Measurements from ENCODE around the gene PGAP6. TPM values are rescaled to one million over a fixed set of nuclear protein-coding genes. Genes with fewer than 3 reads are reported as not detected.
A peak's percentile ranks its signal among the peaks of the same experiment; 100 is the strongest.

The PGAP6 gene
- total and polyA plus RNA-seq, 9 of the 15 experiments (the other 6 are each of a cell fraction or from before 2014, with no cell fraction given) = 0.45 to 50.2 (median 39.3) TPM

DNA sequence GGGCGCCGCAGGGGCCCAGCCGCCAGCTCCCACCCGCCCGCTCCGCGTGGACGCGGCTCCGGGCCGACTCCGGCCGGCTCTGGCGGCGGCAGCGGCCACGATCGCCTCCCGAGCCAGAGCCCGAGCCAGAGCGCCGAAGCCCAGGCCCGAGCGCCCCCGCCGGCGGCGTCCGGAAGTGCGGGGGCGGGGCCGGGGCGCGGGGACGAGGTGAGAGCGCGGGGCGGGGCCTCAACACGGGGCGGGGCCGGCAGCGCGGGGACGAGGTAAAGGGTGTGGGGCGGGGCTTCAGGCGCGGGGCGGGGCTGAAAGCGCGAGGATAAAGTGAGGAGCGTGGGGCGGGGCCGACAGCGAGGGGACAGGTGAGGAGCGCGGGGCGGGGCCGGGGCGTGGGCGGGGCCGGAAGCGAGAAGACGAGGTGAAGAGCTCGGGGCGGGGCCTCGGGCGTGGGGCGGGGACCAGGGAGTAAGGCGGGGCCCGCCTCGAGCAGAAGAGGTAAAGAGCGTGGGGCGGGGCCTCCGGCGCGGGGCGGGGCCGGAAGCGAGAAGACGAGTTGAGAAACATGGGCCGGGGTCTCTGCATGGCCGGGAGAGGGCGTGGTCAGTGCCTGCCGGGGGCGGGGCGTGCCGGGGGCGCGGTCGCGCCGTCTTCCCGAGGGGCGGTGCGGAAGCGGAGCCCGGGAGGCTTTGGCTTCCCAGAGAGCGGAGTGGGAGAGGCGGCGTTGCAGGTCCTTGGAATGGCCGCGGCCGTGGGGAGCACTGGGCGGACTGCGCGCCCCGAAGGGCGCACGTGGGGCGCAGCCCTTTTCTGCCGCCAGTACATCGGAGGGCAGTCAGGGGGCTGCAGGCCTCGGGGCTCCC, 29.0 kb downstream of the PGAP6 start, which contains the start of gene AXIN1 (continued):
- TF ChIP-seq, protein P1, sequence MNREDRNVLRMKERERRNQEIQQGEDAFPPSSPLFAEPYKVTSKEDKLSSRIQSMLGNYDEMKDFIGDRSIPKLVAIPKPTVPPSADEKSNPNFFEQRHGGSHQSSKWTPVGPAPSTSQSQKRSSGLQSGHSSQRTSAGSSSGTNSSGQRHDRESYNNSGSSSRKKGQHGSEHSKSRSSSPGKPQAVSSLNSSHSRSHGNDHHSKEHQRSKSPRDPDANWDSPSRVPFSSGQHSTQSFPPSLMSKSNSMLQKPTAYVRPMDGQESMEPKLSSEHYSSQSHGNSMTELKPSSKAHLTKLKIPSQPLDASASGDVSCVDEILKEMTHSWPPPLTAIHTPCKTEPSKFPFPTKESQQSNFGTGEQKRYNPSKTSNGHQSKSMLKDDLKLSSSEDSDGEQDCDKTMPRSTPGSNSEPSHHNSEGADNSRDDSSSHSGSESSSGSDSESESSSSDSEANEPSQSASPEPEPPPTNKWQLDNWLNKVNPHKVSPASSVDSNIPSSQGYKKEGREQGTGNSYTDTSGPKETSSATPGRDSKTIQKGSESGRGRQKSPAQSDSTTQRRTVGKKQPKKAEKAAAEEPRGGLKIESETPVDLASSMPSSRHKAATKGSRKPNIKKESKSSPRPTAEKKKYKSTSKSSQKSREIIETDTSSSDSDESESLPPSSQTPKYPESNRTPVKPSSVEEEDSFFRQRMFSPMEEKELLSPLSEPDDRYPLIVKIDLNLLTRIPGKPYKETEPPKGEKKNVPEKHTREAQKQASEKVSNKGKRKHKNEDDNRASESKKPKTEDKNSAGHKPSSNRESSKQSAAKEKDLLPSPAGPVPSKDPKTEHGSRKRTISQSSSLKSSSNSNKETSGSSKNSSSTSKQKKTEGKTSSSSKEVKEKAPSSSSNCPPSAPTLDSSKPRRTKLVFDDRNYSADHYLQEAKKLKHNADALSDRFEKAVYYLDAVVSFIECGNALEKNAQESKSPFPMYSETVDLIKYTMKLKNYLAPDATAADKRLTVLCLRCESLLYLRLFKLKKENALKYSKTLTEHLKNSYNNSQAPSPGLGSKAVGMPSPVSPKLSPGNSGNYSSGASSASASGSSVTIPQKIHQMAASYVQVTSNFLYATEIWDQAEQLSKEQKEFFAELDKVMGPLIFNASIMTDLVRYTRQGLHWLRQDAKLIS (CRISPR knock-in tag; IDR thresholded peaks at IDR 0.05) = no peak
- TF ChIP-seq NFRKB (IDR thresholded peaks at IDR 0.05; ENCODE audit: low read depth) (no peak), ARID1B (IDR thresholded peaks at IDR 0.05) (no peak; the same call in 1 of the 2 replicates), SMARCE1 (IDR thresholded peaks at IDR 0.05) (no peak), MCM7 (IDR thresholded peaks at IDR 0.05) (no peak), BRD4 (IDR thresholded peaks at IDR 0.05) (no peak), POLR2G (IDR thresholded peaks at IDR 0.05; ENCODE audit: low read depth, low read length) (peak; percentile 75), POLR2B (IDR thresholded peaks at IDR 0.05; ENCODE audit: low read depth, partially characterized antibody) (peak; percentile 43), SIX5 (IDR thresholded peaks at IDR 0.05; ENCODE audit: borderline replicate concordance in 1 of 2, insufficient read depth in 1 of 2, low read depth in 1 of 2, low read length in 2 of 2) (no peak), ZNF785 (CRISPR knock-in tag; IDR thresholded peaks at IDR 0.05) (no peak), ZNF124 (CRISPR knock-in tag; IDR thresholded peaks at IDR 0.05) (no peak), SMAD2 (IDR thresholded peaks at IDR 0.05; ENCODE audit: low read depth, low read length) (no peak), CREM (IDR thresholded peaks at IDR 0.05; ENCODE audit: low read depth) (0 out of 2 replicates have a peak, but pooled peaks have one; percentile 6), SUPT5H (IDR thresholded peaks at IDR 0.05) (peak; percentile 63)
- TF ChIP-seq, protein P2, sequence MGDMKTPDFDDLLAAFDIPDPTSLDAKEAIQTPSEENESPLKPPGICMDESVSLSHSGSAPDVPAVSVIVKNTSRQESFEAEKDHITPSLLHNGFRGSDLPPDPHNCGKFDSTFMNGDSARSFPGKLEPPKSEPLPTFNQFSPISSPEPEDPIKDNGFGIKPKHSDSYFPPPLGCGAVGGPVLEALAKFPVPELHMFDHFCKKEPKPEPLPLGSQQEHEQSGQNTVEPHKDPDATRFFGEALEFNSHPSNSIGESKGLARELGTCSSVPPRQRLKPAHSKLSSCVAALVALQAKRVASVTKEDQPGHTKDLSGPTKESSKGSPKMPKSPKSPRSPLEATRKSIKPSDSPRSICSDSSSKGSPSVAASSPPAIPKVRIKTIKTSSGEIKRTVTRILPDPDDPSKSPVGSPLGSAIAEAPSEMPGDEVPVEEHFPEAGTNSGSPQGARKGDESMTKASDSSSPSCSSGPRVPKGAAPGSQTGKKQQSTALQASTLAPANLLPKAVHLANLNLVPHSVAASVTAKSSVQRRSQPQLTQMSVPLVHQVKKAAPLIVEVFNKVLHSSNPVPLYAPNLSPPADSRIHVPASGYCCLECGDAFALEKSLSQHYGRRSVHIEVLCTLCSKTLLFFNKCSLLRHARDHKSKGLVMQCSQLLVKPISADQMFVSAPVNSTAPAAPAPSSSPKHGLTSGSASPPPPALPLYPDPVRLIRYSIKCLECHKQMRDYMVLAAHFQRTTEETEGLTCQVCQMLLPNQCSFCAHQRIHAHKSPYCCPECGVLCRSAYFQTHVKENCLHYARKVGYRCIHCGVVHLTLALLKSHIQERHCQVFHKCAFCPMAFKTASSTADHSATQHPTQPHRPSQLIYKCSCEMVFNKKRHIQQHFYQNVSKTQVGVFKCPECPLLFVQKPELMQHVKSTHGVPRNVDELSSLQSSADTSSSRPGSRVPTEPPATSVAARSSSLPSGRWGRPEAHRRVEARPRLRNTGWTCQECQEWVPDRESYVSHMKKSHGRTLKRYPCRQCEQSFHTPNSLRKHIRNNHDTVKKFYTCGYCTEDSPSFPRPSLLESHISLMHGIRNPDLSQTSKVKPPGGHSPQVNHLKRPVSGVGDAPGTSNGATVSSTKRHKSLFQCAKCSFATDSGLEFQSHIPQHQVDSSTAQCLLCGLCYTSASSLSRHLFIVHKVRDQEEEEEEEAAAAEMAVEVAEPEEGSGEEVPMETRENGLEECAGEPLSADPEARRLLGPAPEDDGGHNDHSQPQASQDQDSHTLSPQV (IDR thresholded peaks at IDR 0.05) = no peak

Measured in K562 (cell line).